RWPE2 (cell line): ENCODE data around the gene REPS1.
A peak's percentile ranks its signal among the peaks of the same experiment; 100 is the strongest.

ENCODE experiments used
- ATAC-seq: fragments of 200-7000 bp; cut with Tn5 transposase; 3 replicates; pipeline ENCODE4 v1.9.1; 2021; ENCODE audit warnings: low read depth
- DNase-seq: peaks from one replicate; pipeline ENCODE4 v3.0.0-alpha.2; 2020; ENCODE audit warnings: low spot score
- H3K27ac ChIP-seq: fragments of 450-650 bp; 2 replicates; pipeline ENCODE4 v1.5.1; 2017; ENCODE audit warnings: mild to moderate bottlenecking; ENCODE audit not compliant: poor library complexity, severe bottlenecking
- H3K27me3 ChIP-seq: fragments of 250-450 bp; sonication (Bioruptor Pico); 2 replicates; pipeline ENCODE4 v1.5.1; 2021; ENCODE audit warnings: mild to moderate bottlenecking, moderate library complexity; ENCODE audit not compliant: insufficient read depth, poor library complexity, severe bottlenecking
- H3K36me3 ChIP-seq: fragments of 250-450 bp; sonication (Bioruptor Pico); 2 replicates; pipeline ENCODE4 v1.5.1; 2020; ENCODE audit warnings: low read depth, mild to moderate bottlenecking, moderate library complexity
- H3K4me1 ChIP-seq: fragments of 250-450 bp; sonication (Bioruptor Pico); 2 replicates; pipeline ENCODE4 v1.5.1; 2021; ENCODE audit warnings: mild to moderate bottlenecking, moderate library complexity; ENCODE audit not compliant: insufficient read depth, poor library complexity, severe bottlenecking
- H3K4me3 ChIP-seq: fragments of 250-450 bp; sonication (Bioruptor Pico); 2 replicates; pipeline ENCODE4 v1.5.1; 2021; ENCODE audit warnings: mild to moderate bottlenecking, moderate library complexity; ENCODE audit not compliant: severe bottlenecking
- H3K9me3 ChIP-seq: fragments of 250-450 bp; sonication (Bioruptor Pico); 2 replicates; pipeline ENCODE4 v1.5.1; 2021; ENCODE audit warnings: mild to moderate bottlenecking, moderate library complexity; ENCODE audit not compliant: severe bottlenecking
- TF ChIP-seq, protein P1 (sequence below): fragments of 450-650 bp; IDR thresholded peaks from one replicate; pipeline ENCODE4 v1.5.1; 2017; ENCODE audit warnings: mild to moderate bottlenecking, moderate library complexity; ENCODE audit not compliant: poor library complexity, severe bottlenecking

REPS1 gene

GRCh38 chr6:138991206-138991605, 3.2 kb upstream of the REPS1 start:
- no peak overlapping the region for H3K4me3 ChIP-seq

DNA sequence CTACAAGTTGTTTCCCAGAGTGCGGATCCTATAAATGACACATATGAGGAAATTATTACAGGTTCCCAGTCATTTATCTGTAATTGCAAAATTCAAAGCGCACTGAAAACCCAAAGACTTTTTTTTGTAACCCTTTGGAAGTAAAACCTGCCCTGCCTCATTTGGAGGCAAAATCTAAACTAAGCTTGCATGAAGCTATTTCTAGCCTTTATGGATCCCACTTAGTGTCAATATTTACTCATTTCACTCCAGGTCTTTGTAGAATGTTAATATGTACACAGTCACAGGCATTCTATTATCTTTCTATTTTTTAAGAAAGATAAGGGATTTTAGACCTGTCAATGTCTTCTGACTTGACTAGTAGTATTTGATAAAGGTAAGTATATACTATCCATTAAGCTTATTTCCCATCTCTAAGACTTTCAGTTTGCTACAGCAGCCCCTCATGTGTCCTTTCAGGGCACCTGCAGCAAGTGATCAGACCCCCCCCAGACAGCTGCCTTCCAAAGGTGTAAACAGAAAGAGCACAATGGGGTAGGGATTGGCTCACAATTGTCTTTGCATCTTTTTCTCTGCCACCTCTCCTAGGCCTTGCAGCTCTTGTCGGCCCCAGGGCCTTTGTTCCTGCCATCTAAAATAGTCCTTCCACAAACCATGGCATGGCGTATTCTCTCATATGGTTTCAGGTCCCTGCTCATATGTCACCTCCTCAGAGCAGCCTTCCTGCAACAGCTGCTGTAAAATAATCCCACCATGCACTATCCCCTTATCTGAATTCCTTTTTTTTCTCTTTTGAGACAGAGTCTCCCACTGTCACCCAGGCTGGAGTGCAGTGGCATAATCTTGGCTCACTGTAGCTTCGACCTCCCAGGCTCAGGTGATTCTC, 1.3 kb upstream of the REPS1 start:
- TF ChIP-seq, protein P1, sequence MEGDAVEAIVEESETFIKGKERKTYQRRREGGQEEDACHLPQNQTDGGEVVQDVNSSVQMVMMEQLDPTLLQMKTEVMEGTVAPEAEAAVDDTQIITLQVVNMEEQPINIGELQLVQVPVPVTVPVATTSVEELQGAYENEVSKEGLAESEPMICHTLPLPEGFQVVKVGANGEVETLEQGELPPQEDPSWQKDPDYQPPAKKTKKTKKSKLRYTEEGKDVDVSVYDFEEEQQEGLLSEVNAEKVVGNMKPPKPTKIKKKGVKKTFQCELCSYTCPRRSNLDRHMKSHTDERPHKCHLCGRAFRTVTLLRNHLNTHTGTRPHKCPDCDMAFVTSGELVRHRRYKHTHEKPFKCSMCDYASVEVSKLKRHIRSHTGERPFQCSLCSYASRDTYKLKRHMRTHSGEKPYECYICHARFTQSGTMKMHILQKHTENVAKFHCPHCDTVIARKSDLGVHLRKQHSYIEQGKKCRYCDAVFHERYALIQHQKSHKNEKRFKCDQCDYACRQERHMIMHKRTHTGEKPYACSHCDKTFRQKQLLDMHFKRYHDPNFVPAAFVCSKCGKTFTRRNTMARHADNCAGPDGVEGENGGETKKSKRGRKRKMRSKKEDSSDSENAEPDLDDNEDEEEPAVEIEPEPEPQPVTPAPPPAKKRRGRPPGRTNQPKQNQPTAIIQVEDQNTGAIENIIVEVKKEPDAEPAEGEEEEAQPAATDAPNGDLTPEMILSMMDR = no peak
- Histone ChIP-seq H3K36me3 (no peaks in the 10 kb centered on the region), H3K9me3 (no peaks in the 10 kb centered on the region), H3K27ac (no peak overlapping the region), H3K4me3 (no peak overlapping the region), H3K27me3 (no peaks in the 10 kb centered on the region), H3K4me1 (peaks cover 18% of the 10 kb centered on the region)
- no peak for ATAC-seq
- no peak for DNase-seq

More at GRCh38 chr6:138991206-138991605, 3.2 kb upstream of the REPS1 start:
- DNase-seq = no peak
- Histone ChIP-seq H3K4me1 (no peaks in the 10 kb centered on the region), H3K27me3 (no peaks in the 10 kb centered on the region), H3K9me3 (no peaks in the 10 kb centered on the region), H3K27ac (no peak overlapping the region), H3K36me3 (no peaks in the 10 kb centered on the region)
- TF ChIP-seq, protein P1 = no peak
- no peak for ATAC-seq

DNA sequence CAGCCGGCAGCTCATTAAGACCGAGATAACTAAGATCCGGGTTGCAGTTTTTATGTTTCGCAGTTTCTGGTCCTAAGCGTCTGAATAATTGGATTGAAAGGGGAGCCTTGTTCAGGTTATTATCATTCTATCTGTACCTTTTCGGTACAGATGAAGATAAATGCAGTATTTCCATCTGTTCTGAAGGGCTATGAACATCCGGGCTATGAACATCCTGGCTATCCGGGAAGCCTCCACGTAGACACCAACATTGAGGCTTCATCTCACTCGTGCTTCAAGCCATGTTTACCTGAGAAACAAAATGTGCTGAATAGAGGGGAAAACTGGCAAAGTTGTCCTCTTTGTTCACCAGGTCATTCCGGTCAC, 399 bp upstream of the REPS1 start:
- peak; percentile 11; the same call in 2 of the 3 replicates for ATAC-seq
- H3K4me3 ChIP-seq = peak overlapping the region; percentile 100
- no peak overlapping the region for H3K27ac ChIP-seq

DNA sequence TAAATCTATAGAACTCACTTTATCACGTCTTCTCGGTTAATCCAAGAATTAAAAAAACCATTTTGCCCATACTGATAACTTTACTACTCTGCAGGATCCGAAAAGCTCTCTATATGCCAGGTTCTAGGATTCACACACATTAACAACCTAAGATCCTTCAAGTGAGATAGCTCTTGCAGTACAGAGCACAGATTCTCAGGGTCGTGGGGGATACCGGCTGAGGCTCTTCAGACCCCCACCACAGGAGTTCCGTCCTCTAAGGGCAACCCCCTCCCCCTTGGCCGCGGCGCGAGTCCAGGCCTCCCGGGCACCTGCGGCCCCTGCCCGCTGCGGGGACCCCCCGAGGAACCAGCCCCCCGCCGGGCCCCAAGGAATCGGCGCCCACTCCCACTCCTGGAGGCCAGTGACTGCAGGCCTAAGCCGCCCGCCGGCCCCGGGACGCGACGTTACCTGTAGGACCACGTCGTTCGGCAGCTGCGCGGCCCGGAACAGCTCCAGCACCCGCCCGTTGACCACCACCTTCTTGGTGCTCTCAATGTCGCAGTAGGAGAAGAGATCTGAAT, 892 bp downstream of the REPS1 start:
- Histone ChIP-seq H3K4me3 (peak overlapping the region; percentile 100), H3K27ac (peak overlapping the region; percentile 51), H3K4me1 (peaks cover 21% of the 10 kb centered on the region), H3K36me3 (no peaks in the 10 kb centered on the region), H3K9me3 (no peaks in the 10 kb centered on the region), H3K27me3 (no peaks in the 10 kb centered on the region)
- DNase-seq = peak; percentile 60
- TF ChIP-seq, protein P1 = no peak
- peak; percentile 28; the same call in 2 of the 3 replicates for ATAC-seq

More for the DNA sequence above, 399 bp upstream of the REPS1 start:
- H3K27me3 ChIP-seq = no peaks in the 10 kb centered on the region
- H3K36me3 ChIP-seq = no peaks in the 10 kb centered on the region
- no peak for DNase-seq
- H3K4me1 ChIP-seq = peaks cover 19% of the 10 kb centered on the region
- TF ChIP-seq, protein P1 = peak; percentile 75
- H3K9me3 ChIP-seq = no peaks in the 10 kb centered on the region
